Measurements from ENCODE around the gene RASAL2.

Gene RASAL2

DNA sequence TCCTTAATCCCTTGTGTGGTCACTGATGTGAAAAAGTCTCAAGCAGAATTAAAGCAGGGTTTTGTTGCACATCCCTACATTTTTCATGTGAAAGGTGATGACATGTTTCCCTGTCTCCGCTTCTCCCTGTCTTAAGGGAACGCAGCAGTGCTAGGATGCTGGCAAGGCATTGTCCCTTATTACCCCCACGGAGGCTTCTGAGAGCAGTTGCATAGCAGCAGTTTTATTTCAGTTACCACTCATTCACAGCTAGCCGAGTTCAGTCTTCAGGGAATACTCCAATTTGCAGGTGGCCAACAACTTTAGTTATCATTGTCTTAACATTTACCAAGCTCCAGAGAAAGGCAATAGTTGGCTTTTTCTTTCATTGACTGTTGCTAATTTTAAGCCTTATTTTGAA is 313.8 kb downstream of the RASAL2 start:
- DNase-seq, result no peak

DNA sequence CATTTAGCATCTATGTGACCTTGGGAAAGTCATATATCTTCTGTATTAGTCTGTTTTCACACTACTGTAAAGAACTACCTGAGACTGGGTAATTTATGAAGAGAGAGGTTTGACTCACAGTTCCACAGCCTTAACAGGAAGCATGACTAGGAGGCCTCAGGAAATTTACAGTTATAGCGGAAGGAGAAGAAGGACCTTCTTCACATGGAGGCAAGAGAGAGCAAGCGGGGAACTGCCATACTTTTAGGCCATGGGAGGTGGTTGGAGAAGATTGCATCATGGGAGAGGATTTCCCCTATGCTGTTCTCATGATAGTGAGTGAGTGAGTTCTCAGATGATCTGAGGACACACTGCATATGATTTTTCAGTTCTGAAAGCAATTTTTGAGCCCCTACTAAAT is 315.0 kb downstream of the RASAL2 start:
- no peak for DNase-seq

DNA sequence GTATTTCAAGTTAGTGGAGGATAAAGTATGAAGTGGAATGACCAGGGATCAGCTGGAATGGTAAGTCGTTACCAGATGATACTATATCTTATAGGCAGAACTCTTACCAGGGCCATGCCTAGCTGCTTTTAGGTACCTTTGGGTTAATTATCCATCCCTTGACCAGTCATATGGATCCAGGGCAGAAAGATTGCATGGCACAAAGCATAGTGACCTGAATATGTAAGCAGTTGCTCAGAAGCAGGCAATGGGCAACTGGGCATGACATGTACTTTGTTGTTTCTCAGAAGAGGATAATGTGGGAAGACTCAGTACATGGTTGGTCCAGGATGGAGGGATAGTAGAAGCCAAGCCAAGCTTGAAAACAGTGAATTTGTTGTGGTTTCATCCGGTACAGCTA is 315.6 kb downstream of the RASAL2 start:
- DNase-seq, result no peak

DNA sequence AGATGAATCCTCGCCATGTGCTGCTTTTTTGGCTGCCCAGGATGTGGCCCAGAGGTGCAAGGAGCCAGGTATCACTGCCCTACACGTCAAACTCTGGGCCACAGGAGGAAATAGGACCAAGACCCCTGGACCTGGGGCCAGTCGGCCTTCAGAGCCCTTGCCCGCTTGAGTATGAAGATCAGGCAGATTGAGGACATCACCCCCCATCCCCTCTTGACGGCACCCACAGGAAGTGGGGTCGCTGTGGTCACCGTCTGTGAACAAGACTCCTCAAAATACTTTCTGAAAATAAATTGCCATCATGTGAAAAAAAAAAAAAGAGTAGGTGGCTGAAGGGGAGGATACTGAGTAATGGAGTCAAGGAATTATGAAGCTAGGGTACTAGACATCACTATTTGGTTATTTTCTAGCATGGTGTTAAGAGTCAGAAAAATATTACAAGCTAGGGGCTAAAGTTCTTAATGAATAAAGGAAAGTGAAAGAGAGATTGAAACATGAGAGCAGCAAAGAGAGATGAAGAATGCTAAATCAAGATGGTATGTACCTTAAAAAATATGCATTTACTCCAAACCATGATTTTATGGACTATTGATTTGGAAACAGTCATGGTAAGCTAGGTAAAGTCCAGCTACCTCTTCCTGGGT is 318.0 kb downstream of the RASAL2 start:
- no peak for DNase-seq

DNA sequence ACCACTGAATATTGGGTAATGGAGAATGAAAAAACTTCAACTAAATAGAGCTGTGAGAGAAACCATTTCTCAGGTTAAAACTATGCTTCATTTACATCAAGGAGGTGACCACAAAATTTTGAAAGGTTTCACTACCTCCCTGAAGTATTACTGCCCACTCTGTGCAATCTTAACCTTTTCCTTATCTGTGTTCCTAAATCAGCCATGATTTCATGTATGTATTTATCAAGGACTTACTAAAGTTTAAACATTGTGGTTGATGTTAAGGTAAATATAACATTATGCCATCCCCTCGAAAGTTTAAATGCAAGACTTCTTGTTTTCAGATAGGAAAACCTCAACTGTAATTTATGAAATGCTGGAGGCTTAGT is 318.5 kb downstream of the RASAL2 start:
- no peak for DNase-seq

DNA sequence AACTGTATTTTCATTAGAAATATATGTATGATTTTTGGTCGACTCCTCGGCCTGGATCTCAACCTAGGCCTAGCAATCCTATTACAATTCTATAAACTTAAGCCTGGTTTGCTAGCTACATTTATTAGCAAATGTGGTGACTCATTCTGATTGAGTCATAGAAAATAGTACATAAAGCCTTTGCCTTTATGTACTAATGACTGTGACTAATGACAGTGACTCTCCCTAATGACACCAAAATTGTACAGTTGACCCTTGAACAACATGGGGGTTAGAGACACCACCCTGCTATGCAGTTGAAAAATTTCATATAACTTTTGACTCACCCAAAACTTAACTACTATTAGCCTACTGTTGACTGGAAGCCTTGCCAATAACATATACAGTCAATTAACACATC is 324.0 kb downstream of the RASAL2 start:
- DNase-seq, result no peak

DNA sequence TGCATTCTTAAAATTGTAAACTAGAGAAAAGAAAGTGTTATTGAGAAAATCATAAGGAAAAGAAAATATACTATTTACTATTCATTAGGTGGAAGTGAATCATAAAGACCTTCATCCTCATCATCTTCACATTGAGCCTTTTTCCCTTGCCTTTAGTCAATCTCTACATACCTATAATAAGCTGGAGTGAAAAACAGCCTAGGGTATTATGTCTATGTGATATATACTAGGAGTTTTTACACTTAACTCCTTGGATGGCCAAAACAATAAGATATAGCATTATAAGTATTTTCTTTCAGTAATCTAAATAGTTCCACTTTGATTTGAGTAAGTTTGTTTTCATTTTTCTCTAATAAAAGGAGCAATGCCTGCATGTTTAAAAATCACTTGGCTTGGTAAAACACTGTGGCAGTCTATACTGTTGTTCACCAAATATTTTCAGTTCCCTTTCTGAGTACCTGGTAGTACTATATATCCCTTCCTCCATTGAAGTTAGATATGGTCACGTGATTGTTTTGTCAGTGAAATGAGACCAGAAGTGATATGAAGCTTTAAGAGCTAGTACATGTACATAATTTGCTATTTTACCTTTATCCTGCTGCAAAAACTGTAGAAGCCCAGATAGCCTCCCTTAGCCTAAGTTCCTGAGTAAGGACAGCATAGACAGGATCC is 324.5 kb downstream of the RASAL2 start:
- peak; percentile 48 for DNase-seq

DNA sequence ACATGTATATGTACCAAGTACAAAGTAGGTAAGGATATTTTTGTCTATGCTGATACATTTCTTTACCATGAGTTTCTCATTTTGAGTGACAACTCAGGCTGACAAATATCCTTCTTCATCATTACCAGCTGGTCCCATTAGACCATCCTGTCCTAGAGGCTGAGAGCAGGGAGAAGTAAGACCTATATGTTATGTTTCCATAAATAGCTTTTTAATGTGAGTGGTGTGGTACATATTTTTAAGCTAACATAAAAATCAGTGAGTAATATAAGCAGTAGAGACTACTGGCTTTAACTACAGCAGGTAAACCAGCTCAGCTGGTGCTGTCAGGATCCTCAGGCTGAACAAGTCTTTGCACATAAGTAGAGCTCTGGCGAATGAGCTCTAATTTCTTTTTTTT is 340.5 kb downstream of the RASAL2 start:
- DNase-seq, result no peak

DNA sequence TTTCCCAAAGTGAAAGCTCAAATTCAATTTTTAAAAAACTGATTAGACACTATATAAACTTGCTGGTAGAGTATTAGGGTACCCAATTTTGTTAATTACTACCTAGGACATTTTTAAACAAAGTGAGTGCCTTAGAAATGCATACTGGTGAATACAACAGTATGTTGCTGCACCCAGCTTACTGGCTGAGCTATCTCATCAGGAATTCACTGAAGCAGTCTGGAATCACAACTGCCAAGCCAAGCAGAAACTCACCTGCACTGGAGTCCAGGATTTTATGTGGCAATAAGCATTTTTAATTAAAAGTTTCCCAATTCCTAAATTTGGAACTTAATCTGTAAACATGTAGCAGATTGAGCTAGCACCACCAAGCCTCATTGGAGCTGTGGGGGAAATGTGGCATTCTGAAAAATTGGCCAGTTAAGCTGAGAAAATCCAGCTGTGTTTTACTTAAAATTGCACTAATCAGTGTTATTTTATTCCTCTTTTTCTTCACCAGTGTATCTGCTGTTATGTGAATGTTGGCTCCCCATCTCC is 341.1 kb downstream of the RASAL2 start:
- DNase-seq, result no peak

DNA sequence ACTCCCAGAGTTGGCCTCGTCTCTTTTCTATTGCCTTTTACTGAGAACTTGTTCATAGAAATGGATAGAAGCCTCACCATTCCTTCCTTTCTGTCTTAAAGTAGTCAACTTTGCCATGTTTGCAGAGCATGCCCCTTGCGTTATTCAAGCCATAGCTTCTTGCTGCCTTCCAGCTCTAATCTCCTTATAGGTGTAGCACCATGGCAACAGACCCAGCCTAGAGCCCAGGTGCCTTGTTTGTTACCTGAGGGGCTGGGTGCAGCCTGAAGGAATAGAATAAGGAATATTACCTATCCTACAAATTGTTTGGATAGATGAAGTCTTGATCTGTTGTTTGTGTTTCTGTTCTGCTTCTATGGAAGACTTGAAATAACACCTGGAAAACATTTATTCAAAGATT is 343.0 kb downstream of the RASAL2 start:
- no peak for DNase-seq

DNA sequence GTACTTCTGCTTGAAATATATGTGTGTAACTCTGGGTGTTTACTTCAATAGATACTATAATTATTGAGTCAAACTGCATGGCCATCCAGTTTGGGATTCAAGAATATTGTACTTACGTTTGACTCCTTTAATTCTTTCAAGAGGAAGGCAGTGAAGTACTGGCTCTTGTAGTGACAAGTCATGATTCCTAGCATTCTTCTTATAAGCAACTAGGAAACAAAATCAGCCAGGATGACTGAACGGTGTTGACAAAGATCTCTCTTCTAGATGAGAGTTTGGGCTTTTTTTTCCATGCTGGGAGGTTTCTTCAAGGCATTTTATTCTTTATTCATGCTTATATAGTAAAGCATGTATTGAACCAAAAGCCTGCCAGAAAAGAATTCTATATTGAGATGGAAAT is 344.5 kb downstream of the RASAL2 start:
- DNase-seq, result no peak

DNA sequence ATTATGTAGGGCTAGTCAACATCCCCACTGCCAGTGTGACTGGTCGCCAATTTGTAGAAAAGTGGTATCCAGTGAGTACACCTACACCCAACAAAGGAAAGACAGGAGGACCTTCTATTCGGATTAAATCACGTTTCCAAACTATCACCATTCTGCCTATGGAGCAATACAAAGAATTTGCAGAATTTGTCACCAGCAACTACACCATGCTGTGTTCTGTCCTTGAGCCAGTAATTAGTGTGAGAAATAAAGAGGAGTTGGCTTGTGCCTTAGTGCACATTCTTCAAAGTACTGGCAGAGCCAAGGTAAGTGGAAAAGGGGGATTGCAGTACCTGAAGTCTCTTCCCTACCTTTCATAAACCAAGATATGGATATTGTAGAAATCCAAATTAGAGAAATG is 349.0 kb downstream of the RASAL2 start:
- no peak for DNase-seq

DNA sequence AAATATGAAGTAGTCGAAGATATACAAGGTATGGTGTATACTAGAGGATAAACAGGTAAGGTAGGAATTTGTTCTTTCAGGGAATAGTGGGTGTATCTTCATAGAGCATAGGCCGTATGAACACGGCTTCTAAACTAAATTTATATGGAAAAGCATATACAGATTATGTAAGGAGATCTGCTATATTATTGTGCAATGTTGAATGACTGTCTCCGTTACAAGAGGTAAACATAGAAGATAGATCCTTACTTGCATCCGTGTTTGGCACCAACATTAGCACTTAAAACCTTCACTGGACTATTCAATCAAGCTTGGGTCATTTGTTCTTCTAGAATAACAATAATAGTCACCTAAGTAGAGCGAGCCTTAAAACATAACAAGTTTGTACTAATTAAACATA is 357.0 kb downstream of the RASAL2 start:
- DNase-seq, result no peak

DNA sequence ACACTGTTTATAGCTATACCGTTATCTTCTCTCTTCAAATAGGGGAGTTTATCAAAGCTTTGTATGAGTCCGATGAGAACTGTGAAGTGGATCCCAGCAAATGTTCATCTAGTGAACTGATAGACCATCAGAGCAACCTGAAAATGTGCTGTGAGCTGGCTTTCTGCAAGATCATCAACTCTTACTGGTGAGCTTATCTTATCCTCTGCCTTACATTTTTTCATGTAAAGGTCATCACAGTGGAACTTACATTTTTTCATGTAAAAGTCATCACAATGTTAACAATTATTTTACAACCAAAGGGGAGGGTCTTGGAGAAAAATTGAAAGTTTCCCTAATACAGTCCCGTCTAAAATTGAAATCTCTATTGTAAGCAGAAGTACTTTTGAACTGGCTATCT is 357.6 kb downstream of the RASAL2 start:
- no peak for DNase-seq

DNA sequence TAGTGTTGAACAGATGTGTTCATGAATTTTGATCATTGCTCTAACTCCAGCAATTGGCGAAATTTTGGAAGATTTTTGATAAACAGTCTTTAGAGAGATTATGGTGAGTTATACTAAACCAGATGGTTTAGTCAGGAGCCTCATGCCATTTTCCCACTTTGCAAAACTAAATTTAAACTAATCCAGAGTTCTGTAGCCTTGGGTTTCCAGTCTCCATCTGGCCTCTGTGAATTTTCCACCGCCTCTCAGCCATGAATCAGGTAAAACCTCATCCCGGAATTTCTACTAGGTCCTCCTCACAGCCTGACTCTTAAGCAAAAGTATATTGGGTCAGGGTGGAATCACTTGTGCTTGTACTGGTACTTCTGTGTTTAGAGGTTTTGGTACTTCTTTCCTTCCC is 358.1 kb downstream of the RASAL2 start:
- no peak for DNase-seq

DNA sequence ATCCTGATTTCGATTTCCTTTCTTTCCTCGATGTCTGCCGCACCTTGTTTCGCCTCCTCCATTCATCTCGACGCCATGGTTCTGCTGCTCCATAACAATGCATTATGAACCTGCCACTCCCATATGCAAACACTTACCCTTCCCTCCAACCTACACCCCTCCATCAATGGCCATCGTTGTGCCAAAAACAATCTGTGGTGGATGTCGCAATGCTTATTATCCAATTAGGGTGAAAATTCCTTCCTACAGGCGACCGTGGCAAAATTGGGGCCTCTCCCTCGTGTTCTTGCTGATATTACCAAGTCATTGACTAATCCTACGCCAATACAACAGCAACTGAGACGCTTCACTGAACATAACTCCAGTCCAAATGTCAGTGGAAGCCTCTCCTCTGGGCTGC is 362.6 kb downstream of the RASAL2 start:
- DNase-seq, result no peak

DNA sequence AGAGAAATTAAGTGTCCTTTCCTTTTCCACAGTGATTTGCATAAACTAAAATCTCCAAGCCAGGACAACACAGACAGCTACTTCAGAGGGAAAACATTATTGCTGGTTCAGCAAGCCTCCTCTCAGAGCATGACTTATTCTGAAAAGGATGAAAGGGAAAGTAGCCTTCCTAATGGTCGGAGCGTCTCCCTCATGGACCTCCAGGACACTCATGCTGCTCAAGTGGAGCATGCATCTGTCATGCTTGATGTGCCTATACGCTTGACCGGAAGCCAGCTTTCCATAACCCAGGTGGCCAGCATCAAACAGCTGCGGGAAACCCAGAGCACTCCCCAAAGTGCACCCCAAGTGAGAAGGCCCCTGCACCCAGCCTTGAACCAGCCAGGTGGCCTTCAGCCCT is 363.7 kb downstream of the RASAL2 start:
- no peak for DNase-seq

DNA sequence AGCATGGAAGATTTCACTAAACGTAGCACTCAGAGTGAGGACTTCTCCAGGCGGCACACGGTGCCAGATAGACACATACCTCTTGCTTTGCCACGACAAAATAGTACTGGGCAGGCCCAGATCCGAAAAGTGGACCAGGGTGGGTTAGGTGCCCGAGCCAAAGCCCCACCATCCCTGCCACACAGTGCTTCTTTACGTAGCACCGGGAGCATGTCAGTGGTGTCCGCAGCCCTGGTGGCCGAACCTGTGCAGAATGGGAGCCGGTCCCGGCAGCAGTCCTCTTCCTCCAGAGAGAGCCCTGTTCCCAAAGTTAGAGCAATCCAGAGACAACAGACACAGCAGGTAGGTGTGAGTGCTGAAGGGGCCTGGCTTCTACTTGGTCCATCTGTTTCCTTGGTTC is 364.3 kb downstream of the RASAL2 start:
- no peak for DNase-seq

DNA sequence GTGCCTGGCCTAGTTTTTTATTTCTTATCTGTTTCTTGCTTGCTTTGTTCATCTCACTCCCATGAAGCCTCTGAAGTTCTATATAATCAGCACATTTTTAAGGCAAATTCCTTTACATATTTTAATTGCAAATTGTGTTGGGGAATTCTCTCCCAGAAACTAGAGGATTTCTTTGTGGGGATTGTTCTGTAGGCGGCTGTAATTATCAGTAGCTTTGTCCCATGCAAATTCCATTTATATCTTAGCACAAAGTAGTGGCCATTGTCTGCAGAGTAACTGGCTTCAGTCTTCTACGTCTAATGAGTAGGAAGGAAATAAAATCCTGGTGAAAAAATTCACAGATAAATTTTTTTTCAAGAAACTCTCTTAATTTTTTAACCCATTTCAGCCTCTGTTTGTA is 367.2 kb downstream of the RASAL2 start:
- DNase-seq, result no peak

DNA sequence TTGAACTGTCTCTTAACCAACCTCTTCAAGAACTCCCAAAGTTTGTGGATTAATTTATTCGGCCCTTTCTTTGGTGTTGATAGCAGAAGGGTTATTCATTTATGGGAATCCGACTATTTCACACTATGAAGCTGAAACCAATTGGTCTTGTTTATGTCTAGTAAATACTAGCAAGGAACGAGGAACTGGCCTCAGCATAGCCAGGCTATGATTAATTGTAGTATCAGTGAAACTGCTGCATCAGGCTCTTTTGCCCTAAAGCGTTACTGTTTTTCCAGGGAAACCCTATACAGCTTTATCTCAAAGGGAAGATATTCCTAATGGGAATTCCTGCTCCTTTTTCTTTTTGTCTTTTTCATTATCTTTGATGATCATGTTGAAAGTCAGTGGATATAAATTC is 367.8 kb downstream of the RASAL2 start:
- no peak for DNase-seq

DNA sequence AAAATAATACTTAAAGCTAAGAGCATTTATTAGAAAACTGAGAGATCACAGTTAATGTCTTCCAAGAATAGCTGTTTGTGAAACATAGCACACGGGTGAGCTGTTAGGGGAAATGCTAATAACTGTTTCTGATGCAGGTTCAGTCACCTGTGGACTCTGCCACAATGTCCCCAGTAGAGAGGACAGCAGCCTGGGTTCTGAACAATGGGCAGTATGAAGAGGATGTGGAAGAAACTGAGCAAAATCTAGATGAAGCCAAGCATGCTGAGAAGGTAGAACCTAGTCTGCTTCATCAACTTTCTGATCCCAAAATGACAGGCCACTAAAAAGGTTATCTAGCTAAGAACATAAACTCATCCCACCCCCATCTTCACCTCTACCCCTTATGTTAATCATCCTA is 370.2 kb downstream of the RASAL2 start:
- DNase-seq, result no peak

DNA sequence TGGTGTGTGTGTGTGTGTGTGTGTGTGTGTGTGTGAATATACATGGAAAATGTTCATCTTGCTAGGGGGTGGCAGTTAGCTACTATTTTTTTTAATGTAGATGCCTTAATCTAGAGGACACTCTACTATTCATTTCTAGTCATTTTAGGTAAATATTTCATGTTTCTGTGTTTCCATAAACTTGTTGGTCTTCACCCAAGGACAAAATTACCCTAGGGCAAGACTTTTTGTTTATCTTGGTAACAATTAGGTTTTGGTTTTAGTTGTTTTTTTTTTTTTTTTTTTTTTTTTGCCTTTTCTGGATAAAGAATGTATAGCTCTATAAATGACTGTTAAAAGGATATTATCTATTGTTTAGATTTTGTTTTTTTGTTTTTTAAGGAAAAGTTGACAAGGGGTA is 370.7 kb downstream of the RASAL2 start:
- DNase-seq, result no peak

DNA sequence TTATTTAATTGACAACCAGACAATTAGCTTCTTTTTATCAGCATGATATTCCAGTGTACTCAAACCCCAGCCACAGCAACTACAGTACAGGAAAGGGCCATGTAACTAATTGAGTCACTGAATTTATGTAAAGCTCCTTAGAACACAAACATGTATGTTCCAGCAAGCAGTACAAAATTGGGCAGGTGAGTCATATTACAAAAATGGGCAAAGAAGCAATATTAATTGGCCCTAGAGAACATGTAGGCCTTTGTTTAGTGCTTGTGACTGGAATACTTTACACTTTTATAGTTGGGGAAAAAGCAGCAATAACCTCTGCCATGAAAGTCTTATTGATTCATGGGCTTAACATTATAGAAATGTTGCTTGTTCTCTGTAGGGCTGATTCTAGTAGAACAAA is 371.1 kb downstream of the RASAL2 start:
- no peak for DNase-seq

DNA sequence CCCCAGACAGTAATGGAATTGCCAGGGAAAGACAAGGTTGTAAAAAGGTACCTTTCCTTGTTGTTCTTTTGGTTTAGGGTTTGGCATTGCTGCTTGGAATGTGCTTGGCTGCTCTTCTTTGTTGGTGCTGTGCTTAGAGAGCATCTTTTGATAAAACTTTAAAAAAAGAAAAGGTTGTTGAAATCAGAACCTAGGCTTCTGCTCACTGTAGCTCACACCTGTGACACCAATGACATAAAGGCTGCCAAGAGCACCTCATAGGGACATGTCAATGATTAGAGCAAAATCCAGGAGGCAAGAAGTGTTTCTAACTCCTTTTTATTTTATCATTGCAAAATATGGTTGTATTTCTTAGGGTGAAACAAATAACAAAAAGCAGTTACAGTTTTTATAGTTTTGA is 373.9 kb downstream of the RASAL2 start:
- DNase-seq, result no peak

DNA sequence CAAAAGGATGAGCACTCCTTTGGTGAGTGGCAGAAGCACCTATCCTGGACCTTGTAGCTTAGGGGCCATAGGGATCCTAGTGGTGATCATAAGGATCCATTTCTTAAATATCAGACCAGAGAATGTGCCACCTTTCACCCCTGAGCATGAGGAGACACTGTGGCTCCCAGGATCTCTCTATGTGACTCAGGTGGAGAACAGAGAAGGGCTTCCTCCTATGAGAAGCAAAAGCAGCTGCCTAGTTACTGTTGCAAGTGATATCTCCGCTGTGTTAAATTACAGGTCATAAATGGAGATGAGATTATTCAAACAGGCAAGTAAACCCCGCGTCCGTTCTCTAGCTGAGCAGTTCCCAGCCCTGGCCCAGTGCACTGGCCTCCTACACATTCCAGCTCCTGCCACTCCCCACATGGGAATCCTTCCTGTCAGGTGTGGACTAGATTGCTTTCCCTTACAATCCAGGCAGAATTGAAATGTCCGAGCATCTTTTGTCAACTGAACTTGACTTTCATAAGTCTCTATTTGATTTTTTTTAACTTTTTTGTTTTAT is 376.6 kb downstream of the RASAL2 start:
- no peak for DNase-seq

All from MV-4-11 (cell line).